ENCODE data around the gene BNIPL. TPM values are rescaled to one million over a fixed set of nuclear protein-coding genes. Genes with fewer than 3 reads are reported as not detected.

Gene BNIPL
- total and polyA plus RNA-seq, 2 of the 13 experiments (the other 11 are each of a cell fraction or from before 2014, with no cell fraction given): 0.40 to 1.1 TPM

DNA sequence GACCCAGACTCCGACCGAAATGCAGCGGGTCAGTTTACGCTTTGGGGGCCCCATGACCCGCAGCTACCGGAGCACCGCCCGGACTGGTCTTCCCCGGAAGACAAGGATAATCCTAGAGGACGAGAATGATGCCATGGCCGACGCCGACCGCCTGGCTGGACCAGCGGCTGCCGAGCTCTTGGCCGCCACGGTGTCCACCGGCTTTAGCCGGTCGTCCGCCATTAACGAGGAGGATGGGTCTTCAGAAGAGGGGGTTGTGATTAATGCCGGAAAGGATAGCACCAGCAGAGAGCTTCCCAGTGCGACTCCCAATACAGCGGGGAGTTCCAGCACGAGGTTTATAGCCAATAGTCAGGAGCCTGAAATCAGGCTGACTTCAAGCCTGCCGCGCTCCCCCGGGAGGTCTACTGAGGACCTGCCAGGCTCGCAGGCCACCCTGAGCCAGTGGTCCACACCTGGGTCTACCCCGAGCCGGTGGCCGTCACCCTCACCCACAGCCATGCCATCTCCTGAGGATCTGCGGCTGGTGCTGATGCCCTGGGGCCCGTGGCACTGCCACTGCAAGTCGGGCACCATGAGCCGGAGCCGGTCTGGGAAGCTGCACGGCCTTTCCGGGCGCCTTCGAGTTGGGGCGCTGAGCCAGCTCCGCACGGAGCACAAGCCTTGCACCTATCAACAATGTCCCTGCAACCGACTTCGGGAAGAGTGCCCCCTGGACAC lies 11.7 kb downstream of the BNIPL start (continued):
- TF ChIP-seq, protein P1, sequence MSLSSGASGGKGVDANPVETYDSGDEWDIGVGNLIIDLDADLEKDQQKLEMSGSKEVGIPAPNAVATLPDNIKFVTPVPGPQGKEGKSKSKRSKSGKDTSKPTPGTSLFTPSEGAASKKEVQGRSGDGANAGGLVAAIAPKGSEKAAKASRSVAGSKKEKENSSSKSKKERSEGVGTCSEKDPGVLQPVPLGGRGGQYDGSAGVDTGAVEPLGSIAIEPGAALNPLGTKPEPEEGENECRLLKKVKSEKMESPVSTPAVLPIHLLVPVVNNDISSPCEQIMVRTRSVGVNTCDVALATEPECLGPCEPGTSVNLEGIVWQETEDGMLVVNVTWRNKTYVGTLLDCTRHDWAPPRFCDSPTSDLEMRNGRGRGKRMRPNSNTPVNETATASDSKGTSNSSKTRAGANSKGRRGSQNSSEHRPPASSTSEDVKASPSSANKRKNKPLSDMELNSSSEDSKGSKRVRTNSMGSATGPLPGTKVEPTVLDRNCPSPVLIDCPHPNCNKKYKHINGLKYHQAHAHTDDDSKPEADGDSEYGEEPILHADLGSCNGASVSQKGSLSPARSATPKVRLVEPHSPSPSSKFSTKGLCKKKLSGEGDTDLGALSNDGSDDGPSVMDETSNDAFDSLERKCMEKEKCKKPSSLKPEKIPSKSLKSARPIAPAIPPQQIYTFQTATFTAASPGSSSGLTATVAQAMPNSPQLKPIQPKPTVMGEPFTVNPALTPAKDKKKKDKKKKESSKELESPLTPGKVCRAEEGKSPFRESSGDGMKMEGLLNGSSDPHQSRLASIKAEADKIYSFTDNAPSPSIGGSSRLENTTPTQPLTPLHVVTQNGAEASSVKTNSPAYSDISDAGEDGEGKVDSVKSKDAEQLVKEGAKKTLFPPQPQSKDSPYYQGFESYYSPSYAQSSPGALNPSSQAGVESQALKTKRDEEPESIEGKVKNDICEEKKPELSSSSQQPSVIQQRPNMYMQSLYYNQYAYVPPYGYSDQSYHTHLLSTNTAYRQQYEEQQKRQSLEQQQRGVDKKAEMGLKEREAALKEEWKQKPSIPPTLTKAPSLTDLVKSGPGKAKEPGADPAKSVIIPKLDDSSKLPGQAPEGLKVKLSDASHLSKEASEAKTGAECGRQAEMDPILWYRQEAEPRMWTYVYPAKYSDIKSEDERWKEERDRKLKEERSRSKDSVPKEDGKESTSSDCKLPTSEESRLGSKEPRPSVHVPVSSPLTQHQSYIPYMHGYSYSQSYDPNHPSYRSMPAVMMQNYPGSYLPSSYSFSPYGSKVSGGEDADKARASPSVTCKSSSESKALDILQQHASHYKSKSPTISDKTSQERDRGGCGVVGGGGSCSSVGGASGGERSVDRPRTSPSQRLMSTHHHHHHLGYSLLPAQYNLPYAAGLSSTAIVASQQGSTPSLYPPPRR (CRISPR knock-in tag; IDR thresholded peaks at IDR 0.05; ENCODE audit: borderline replicate concordance): 0 out of 2 replicates have a peak, but pooled peaks have one; percentile 28
- TF ChIP-seq, protein P2, sequence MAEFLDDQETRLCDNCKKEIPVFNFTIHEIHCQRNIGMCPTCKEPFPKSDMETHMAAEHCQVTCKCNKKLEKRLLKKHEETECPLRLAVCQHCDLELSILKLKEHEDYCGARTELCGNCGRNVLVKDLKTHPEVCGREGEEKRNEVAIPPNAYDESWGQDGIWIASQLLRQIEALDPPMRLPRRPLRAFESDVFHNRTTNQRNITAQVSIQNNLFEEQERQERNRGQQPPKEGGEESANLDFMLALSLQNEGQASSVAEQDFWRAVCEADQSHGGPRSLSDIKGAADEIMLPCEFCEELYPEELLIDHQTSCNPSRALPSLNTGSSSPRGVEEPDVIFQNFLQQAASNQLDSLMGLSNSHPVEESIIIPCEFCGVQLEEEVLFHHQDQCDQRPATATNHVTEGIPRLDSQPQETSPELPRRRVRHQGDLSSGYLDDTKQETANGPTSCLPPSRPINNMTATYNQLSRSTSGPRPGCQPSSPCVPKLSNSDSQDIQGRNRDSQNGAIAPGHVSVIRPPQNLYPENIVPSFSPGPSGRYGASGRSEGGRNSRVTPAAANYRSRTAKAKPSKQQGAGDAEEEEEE (CRISPR knock-in tag; IDR thresholded peaks at IDR 0.05; ENCODE audit: borderline replicate concordance): no peak
- no peak for TF ChIP-seq U2AF1 (optimal IDR thresholded peaks at IDR 0.05; ENCODE audit: low read depth, low read length)
- no peak for TF ChIP-seq PCBP1 (IDR thresholded peaks at IDR 0.05; ENCODE audit: borderline replicate concordance, low read depth, low read length)
- TF ChIP-seq SNRNP70 (IDR thresholded peaks at IDR 0.05; ENCODE audit: low read depth, low read length): no peak
- TF ChIP-seq NFATC3 (CRISPR knock-in tag; IDR thresholded peaks at IDR 0.05): peak; percentile 77; the same call in 1 of the 2 replicates
- TF ChIP-seq SALL2 (CRISPR knock-in tag; IDR thresholded peaks at IDR 0.05): peak; percentile 40; the same call in 1 of the 2 replicates
- 0 out of 2 replicates have a peak, but pooled peaks have one; percentile 41 for TF ChIP-seq ZSCAN20 (CRISPR knock-in tag; IDR thresholded peaks at IDR 0.05; ENCODE audit: borderline replicate concordance)
- no peak for TF ChIP-seq ZNF652 (CRISPR knock-in tag; IDR thresholded peaks at IDR 0.05; ENCODE audit: borderline replicate concordance, low read depth)
- TF ChIP-seq, protein P3, sequence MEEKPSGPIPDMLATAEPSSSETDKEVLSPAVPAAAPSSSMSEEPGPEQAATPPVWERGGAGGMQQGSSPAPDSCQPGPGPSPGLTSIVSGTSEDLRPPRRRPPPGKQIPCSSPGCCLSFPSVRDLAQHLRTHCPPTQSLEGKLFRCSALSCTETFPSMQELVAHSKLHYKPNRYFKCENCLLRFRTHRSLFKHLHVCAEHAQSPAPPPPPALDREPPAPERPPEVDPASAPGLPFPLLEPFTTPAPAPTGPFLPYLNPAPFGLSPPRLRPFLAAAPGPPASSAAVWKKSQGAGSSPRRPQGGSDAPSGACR (CRISPR knock-in tag; IDR thresholded peaks at IDR 0.05): peak; percentile 30; the same call in 1 of the 2 replicates
- TF ChIP-seq NRL (CRISPR knock-in tag; IDR thresholded peaks at IDR 0.05; ENCODE audit: borderline replicate concordance): peak; percentile 70; the same call in 1 of the 2 replicates
- TF ChIP-seq MEIS2 (CRISPR knock-in tag; IDR thresholded peaks at IDR 0.05): no peak
